Stimulated activated CD8-positive, alpha-beta memory T cell treated with anti-CD3 and anti-CD28 coated beads, Interleukin-15, amount 100 ng/mL, for 24 hours (primary cell): ENCODE results near the gene KRT6A.

ENCODE experiments used
- DNase-seq: peaks from one replicate; pipeline ENCODE4 v3.0.0-alpha.2; 2020; ENCODE audit warnings: low read depth

The KRT6A gene

GRCh38 chr12:52524241-52524897, 31.3 kb upstream of the KRT6A start:
- no peak for DNase-seq

DNA sequence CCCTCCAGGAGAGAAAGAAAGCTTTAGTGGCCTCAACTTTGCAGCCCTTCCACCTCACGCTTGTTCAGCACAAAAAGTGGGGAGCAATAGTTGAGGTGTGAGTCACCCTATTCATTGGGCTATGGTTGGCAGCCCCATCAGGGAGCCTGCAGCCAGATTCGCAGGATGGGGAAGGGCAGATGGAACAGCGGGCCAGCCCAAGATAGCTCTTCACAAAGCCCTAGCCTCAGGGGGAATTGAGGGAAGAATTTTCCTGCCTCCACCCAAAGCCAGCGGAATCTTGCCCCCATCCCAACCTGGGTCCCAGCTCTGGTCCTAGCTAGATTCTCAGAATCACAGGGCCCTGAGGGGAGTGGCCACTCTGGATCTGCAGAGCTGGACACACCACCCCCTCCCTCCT, 30.8 kb upstream of the KRT6A start:
- no peak for DNase-seq

GRCh38 chr12:52522346-52523011, 29.4 kb upstream of the KRT6A start:
- DNase-seq, result no peak

- DNase-seq, result no peak
Measured at GRCh38 chr12:52521568-52522266, 28.7 kb upstream of the KRT6A start.

DNA sequence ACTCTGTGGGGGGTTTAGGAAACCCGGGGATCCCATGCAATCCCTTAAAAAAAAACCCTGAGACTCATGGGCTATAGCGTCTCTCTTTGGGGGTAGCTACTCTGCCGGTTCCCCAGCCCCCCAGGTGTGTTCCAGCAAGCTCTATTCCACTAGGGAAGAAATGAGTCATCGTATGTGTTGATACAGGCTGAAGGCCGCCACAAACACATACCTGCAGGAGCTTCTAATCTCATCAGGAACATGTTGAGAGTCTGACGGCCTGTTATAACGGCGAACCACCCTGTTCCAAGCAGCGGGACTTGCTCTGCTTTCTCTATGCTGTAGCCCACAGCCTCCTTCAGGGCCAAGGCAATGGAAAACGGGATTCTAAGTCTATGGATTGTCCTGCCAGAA, 28.1 kb upstream of the KRT6A start:
- DNase-seq, result no peak

GRCh38 chr12:52519826-52520662, 27.0 kb upstream of the KRT6A start, which contains the start of gene KRT5:
TSS of gene KRT5 (minus strand) at chr12:52520394. CDS start at chr12:52520296, 98 bp downstream.
- no peak for DNase-seq

- no peak for DNase-seq
Measured at GRCh38 chr12:52519387-52519703, 26.3 kb upstream of the KRT6A start.

DNA sequence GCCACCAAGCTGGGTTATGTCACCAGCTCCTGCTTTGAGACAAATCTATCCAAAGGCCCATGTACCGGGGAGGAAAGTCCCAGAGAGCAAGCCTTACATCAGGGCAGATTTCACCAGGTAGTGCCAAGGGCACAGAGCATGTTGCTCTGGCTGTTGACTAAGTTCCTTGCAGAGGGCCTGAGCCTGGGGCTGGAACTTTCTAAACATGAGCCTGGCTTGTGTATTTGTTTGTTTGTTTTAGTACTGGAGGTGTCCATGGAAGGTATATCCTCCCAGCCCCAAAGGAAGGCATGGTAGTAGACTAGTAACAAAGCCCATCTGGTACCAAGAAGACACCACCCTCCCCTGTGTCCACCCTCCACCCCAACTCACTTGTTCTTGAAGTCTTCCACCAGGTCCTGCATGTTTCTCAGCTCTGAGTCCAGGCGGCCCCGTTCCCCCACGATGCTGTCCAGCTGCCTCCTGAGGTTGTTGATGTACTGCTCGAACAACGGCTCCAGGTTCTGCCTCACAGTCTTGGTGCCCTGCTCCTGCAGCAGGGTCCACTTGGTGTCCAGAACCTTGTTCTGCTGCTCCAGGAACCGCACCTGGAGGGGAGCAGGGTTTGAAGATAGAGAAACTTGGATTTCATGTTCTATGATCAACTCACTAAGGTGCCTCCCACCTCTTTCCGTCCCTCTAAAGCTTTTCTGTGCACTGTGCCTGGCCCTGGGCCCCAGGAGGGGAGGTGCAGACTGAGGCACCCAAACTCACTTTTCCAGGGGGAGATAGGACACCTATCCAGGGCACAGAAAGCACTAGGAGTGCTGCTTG, 25.7 kb upstream of the KRT6A start:
- no peak for DNase-seq

DNA sequence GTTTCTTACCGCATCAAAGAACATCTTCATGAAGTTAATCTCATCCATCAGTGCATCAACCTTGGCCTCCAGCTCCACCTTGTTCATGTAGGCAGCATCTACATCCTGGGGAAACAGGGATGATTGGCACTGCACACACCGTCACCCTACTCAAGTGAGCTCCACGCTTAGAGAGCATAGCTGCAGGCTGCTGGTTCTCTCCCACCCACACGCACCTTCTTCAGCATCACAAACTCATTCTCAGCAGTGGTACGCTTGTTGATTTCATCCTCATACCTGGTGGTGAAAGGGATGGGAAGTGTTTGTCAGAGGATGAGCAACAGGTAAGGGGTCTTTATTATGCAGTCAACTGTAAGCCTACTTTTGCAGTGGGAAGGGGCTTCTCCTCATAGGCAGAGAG, 24.8 kb upstream of the KRT6A start:
- DNase-seq, result no peak

DNA sequence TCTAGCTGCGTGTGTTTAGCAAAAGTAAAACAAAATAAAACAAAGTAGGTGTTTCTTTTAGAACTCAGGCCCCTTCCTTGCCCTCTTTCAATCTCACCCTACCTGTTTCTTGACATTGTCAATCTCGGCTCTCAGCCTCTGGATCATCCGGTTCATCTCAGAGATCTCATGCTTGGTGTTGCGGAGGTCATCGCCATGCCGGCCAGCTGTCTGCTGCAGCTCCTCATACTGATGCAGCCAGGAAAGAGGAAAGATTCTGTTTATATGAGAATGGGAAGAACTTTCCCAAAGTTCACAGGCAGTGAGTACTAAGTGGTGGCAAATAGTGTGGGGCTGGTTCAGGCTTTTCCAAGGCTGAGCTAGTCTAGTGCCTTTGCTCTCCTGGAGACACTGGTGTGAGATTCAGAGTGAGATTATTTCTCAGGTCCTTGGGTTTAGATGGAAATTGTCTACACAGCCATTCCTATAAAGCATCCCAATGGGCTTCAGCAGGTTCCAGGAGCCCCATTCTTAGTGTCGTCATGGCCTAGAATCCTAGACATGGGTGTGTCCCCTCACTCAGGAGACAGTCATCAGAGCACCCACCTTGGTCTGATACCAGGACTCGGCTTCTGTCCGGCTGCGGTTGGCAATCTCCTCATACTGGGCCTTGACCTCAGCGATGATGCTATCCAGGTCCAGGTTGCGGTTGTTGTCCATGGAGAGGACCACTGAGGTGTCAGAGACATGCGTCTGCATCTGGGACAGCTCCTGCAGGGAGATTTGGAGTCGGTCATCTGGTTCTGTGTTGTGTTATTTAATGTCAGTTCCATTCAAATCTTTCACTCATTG, 24.2 kb upstream of the KRT6A start:
- no peak for DNase-seq

GRCh38 chr12:52515927-52516831, 23.1 kb upstream of the KRT6A start:
- no peak for DNase-seq

DNA sequence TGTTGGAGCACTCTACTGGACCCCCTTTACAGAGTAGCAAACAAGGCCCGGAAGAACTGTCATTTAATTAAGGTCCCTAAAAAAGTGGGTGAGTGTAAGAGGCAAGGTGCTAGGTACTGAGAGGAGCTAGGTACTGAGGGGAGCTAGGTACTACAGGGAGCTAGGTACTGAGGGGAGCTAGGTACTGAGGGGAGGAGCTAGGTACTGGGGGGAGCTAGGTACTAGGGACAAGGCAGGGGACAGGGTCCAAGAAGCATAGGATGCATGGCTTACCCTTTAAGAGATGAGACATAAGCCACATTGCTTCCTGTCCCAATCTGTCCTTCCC, 22.2 kb upstream of the KRT6A start:
- DNase-seq, result no peak

GRCh38 chr12:52514471-52515318, 21.6 kb upstream of the KRT6A start:
- DNase-seq, result no peak

DNA sequence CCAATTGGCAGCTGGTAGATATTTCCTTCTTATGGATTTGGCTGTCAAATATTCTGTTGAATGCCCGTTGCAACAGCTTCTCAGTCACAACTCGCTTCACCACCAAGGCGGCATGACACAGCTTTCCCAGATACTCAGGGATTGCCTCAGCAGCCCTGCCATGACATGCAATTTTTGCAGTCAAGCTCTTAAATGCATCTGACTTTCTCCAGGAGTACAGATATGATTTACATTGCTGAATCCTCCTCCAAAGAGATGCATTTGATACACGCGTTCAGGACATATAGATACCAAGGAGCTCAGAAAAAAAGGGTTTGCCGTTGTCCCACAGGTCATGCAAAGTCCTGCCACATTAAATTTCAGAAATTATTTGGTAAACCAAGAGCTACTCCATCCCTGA, 20.7 kb upstream of the KRT6A start:
- DNase-seq, result no peak

- no peak for DNase-seq
Measured at GRCh38 chr12:52508211-52508610, 15.2 kb upstream of the KRT6A start.

GRCh38 chr12:52506858-52507715, 14.0 kb upstream of the KRT6A start:
- DNase-seq, result no peak

- DNase-seq, result no peak
Measured at GRCh38 chr12:52502877-52503276, 9.8 kb upstream of the KRT6A start.

DNA sequence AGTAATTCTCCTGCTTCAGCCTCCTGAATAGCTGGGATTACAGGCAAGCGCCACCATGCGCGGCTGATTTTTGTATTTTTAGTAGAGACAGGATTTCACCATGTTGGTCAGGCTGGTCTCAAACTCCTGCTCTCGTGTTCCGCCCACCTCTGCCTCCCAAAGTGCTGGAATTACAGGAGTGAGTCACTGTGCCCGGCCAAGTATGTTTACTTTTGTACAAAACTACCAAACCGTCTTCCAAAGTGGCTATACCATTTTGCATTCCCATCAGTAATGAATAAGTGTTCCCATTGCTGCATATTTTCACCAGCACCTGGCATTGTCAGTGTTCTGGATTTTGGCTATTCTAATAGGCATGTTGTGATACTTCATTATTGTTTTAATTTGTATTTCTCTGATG, 8.4 kb upstream of the KRT6A start:
- no peak for DNase-seq
